ENCODE results near the gene PHRF1. TPM values are rescaled to one million over a fixed set of nuclear protein-coding genes. Genes with fewer than 3 reads are reported as not detected.

PHRF1 gene
- polyA plus RNA-seq, 1 donor from 2014 or later: 8.5 TPM

GRCh38 chr11:532527-532985 is 43.7 kb upstream of the PHRF1 start:
- Histone ChIP-seq H3K27ac (ENCODE audit: low read length) (no peak overlapping the region), H3K79me2 (replicated peaks; ENCODE audit: insufficient read depth, low read length) (peaks cover 8% of the 10 kb centered on the region), H3K9me3 (ENCODE audit: low read length) (no peaks in the 10 kb centered on the region), H3F3A (ENCODE audit: insufficient read depth, low read length, poor library complexity, severe bottlenecking) (no peaks in the 10 kb centered on the region), H4K20me1 (ENCODE audit: insufficient read depth) (no peaks in the 10 kb centered on the region), H3K4me3 (ENCODE audit: low read length) (no peak overlapping the region), H3K27me3 (ENCODE audit: insufficient read depth, low read depth, low read length) (no peaks in the 10 kb centered on the region), H2AFZ (ENCODE audit: low read depth, low read length) (no peak overlapping the region), H3K9ac (ENCODE audit: low read length) (no peak overlapping the region), H3K36me3 (ENCODE audit: insufficient read depth, low read length) (no peaks in the 10 kb centered on the region), H3K4me2 (ENCODE audit: low read length) (no peak overlapping the region), H3K9me2 (ENCODE audit: insufficient read depth, low read length) (no peaks in the 10 kb centered on the region)
- no peak for TF ChIP-seq RAD21 (conservative IDR thresholded peaks at IDR 0.05)
- TF ChIP-seq REST (IDR thresholded peaks at IDR 0.05; ENCODE audit: borderline replicate concordance): no peak
- TF ChIP-seq EP300 (conservative IDR thresholded peaks at IDR 0.05; ENCODE audit: poor library complexity, severe bottlenecking): no peak
- no peak for TF ChIP-seq MXI1 (conservative IDR thresholded peaks at IDR 0.05; ENCODE audit: poor library complexity, severe bottlenecking)
- no peak for TF ChIP-seq SMC3 (conservative IDR thresholded peaks at IDR 0.05; ENCODE audit: poor library complexity)
- no peak for TF ChIP-seq CTCF (IDR thresholded peaks at IDR 0.05; ENCODE audit: poor library complexity, severe bottlenecking)
- TF ChIP-seq EZH2 (IDR thresholded peaks at IDR 0.05; ENCODE audit: borderline replicate concordance, insufficient read depth, low read length, poor library complexity, severe bottlenecking): no peak
- no peak for TF ChIP-seq POLR2AphosphoS5 (IDR thresholded peaks at IDR 0.05)
- TF ChIP-seq TAF1 (IDR thresholded peaks at IDR 0.05; ENCODE audit: low read depth): no peak

GRCh38 chr11:532986-533585 is 43.2 kb upstream of the PHRF1 start:
- no peak overlapping the region for H3K4me2 ChIP-seq (ENCODE audit: low read length)
- no peak overlapping the region for H3K27ac ChIP-seq (ENCODE audit: low read length)
- H4K20me1 ChIP-seq (ENCODE audit: insufficient read depth): no peaks in the 10 kb centered on the region
- no peak overlapping the region for H3K9ac ChIP-seq (ENCODE audit: low read length)
- H2AFZ ChIP-seq (ENCODE audit: low read depth, low read length): no peak overlapping the region
- H3F3A ChIP-seq (ENCODE audit: insufficient read depth, low read length, poor library complexity, severe bottlenecking): no peaks in the 10 kb centered on the region
- H3K79me2 ChIP-seq (replicated peaks; ENCODE audit: insufficient read depth, low read length): peaks cover 8% of the 10 kb centered on the region
- H3K4me3 ChIP-seq (ENCODE audit: low read length): no peak overlapping the region
- no peaks in the 10 kb centered on the region for H3K9me2 ChIP-seq (ENCODE audit: insufficient read depth, low read length)
- H3K9me3 ChIP-seq (ENCODE audit: low read length): no peaks in the 10 kb centered on the region
- H3K36me3 ChIP-seq (ENCODE audit: insufficient read depth, low read length): no peaks in the 10 kb centered on the region
- H3K27me3 ChIP-seq (ENCODE audit: insufficient read depth, low read depth, low read length): no peaks in the 10 kb centered on the region
- no peak for TF ChIP-seq CTCF (IDR thresholded peaks at IDR 0.05; ENCODE audit: poor library complexity, severe bottlenecking)
- no peak for TF ChIP-seq EP300 (conservative IDR thresholded peaks at IDR 0.05; ENCODE audit: poor library complexity, severe bottlenecking)
- TF ChIP-seq TAF1 (IDR thresholded peaks at IDR 0.05; ENCODE audit: low read depth): no peak
- no peak for TF ChIP-seq EZH2 (IDR thresholded peaks at IDR 0.05; ENCODE audit: borderline replicate concordance, insufficient read depth, low read length, poor library complexity, severe bottlenecking)
- no peak for TF ChIP-seq SMC3 (conservative IDR thresholded peaks at IDR 0.05; ENCODE audit: poor library complexity)
- no peak for TF ChIP-seq POLR2AphosphoS5 (IDR thresholded peaks at IDR 0.05)
- TF ChIP-seq REST (IDR thresholded peaks at IDR 0.05; ENCODE audit: borderline replicate concordance): no peak
- no peak for TF ChIP-seq MXI1 (conservative IDR thresholded peaks at IDR 0.05; ENCODE audit: poor library complexity, severe bottlenecking)
- TF ChIP-seq RAD21 (conservative IDR thresholded peaks at IDR 0.05): no peak
